Endometrial microvascular endothelial cells (primary cell): ENCODE results near the gene FST. TPM values are rescaled to one million over a fixed set of nuclear protein-coding genes. Genes with fewer than 3 reads are reported as not detected.

Experiments
- in situ Hi-C: cut with HindIII; loops from 2 replicates; pipeline ENCODE4 v1.10.0; 2017; ENCODE audit warnings: low sequenced_read_pairs, low pct_unique_long_range_greater_than_20kb; ENCODE audit errors: inconsistent ontology term
- total RNA-seq: library from RNA; depleted of rRNA; stranded (reverse); fragments of >200 nt; gene quantifications from one replicate; pipeline ENCODE4 v1.2.3, GENCODE V29; 2015; ENCODE audit errors: inconsistent ontology term

The FST gene
- total RNA-seq, 1 donor from 2014 or later, result 51.8 TPM

DNA sequence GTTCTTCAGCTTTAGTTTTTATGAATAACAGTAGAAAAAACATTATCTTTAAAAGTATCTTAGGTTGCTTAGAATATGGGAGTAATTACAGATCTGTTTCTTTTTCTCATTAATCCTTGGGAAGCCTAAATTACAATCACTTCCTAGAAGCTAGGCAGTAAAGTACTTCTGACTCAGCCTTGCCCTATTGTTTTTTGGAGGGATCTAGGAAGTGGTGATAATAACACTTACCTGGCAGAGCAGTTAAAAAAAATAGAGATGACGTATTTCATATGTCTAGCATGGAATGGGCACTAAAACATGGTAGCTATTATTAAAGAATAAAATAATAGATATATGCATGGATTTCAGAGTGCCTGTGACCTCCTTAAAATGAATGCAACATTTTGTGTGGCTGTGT is 8.2 kb upstream of the FST start:
- in situ Hi-C loops, result no loop called here

DNA sequence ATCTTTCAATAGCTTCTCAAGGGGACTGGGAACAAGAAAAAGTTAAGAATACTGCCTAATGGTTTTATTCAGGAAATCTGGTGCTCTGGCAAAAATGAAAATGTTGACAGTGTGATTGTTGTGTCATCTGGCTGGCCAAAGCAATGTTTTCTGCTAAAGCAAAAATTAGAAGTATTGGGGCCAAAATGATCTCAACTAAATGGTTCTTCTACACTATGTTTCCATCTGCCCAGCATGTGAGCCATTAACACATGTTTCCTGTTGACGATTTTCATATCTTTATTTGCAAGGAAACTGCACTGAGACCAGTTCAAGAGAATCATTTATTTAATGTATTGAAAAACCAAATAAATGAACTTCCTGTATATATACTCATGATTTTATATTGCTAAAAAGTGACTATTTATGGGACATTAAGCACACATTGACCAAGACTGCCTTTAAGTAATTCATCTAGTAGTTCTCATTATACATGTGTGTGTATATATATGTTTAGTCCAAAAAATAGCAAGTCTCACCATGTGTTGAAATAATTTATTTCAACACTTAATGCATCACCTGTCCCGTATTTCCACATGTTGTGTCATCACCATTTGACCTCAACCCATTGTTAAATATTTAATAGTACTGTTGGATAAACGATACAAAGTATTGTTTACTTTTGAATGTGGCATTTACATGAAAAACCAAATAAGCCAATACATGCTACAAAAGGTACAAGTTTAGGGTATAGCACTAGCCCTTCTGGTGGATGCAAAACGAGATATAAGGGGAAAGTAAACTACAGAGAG is 7.5 kb upstream of the FST start:
- in situ Hi-C loops, result no loop called here

DNA sequence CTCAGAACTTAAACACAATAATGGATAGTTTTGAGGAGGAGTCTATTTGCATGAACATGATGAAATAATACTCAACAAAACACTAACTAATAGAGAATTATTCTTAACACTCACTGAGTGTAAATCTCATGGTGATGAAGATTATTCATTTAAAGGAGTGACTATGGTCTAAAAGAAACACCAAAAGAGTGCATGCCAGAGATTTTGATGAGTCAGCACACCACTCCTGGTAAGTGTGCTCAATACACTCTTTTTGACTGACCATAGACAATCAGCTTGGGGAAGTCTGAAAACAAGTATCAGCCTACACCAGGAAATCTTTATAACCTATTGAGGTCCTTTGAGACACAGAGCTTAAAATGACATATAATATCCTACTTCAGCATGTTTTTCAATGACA is 6.8 kb upstream of the FST start:
- in situ Hi-C loops, result no loop called here

DNA sequence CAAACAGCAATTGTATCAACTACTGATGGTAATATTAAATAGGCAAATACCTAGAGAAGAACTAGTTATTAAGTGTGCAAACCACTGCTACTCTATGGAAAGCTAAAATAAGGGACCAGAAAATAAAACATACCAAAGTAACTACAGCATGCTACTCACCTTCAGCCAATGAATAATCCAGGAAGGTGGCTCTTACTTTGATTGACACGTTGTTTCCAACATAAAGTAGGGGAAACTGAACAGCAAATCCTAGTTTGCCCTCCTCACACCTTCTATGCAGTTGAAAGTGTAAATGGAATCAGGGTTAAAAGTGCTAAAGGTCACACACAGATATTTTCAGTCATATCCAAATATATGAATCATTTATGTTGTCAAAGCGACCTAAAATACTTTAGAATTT is 5.1 kb upstream of the FST start:
- in situ Hi-C loops, result no loop called here

DNA sequence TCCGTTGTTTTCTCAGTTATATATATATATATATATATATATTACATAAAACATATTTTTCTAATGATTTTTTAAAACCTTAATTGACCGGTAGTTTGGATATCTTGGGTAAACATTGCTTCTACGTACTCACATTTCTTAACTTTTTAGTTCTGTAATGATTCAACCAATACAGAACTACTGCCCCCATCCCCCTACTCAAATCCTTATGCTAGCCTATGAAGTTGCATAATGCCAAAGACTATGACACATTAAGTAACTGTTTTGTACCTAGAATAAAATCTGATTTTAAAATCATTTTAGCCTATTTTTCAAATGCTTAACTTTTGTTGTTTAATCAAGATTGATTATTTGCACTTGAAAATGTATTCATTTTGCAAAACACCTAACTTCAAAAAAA is 4.4 kb upstream of the FST start:
- in situ Hi-C loops, result no loop called here

DNA sequence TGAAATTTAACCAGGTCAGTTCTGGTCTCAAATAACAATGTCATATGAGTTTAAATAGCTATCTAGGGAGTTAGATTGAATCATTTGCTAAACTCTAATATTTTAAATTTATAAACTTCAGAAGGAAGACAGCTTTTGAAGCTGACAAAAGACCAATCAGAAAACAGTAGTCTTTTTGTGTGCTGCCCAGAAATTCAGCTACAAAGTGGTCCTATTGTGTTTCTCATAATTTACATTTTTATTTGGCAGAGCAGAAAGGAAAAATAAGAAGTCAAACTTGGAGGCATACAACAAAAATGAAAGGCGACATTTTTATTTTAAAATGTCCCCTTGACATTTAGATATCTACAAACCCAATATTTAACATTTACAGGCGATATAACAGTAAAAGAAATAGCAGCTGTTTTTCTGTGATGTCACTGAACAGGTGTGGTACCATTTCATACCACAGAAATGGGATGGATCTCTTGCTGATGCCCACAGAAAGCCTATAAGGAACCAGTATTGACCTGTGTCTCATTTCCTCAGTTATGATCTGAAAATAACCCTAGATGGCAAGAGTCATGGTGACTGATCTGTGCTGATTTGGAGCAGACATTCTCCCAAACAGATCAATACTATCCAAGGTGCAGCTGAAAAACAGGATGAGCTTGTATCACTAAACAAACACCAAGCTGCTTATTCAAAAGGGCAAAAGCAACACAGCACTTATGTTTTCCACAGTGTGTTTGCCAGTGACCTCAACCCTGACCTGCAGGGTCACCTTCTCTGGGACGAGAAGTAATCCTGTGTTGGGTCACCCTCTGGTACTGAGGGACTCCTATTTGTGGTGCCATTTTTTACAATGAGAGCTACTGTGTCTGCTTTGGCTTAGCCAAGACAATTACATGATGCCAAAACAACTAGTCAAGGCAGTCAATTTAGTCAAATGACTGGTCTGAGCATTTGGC is 3.6 kb upstream of the FST start:
- in situ Hi-C loops, result no loop called here

DNA sequence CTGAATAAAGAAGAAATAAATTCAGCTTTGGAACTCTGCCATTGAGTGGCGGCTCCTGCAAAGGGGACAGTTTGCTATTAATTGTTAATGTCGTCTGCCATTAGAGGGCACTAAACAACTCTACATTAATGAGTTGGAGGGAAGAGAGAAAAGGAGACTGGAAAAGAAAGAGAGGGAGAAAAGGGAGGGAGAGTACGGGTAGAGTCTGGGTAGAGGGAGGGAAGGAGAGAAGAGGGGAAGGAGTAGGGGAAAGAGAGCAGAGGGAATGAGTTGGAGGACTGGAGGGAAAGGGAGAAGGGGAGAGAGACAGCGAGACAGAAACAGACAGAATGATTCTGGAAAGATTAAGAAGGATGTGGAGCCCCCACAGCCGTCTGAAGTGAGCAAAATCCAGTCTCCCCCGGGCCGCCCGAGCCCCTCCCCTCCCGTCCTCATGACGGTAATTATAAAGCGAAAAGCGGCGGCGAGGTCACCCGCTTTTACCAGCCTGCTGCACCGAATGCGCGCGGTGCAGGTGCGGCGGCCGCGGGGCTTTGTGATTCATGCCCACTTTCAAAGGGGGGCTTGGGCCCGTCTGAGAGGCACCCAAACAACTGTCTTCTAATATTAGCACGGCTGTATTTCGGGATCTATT is 1.9 kb upstream of the FST start:
- in situ Hi-C loops, result no loop called here

DNA sequence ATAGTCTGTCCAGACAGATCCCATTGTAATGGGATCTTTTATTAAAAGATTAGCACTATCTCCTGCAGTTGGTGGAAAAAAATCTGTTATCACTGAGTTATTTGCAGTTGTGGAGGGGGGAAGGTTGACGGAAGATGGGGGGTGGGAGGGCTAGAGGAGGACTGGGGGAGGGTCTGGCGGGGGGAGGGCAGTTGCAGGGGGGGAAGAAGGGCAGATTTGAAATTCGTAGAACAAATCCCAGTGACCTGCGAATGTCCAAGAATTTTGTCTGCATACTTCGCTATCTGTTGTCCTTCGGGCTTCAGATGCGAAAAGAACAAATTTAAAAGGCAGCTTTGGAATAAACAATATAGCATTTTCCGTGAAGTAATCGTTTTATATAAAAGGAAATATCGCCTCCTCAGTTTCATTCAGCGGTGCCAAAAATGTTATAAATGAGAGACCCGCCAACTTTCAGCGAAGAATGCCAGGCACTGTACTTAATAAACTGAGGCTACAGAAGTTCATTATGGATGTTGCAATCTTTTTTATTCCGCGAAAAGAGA is 1.3 kb upstream of the FST start:
- in situ Hi-C loops, result no loop called here

DNA sequence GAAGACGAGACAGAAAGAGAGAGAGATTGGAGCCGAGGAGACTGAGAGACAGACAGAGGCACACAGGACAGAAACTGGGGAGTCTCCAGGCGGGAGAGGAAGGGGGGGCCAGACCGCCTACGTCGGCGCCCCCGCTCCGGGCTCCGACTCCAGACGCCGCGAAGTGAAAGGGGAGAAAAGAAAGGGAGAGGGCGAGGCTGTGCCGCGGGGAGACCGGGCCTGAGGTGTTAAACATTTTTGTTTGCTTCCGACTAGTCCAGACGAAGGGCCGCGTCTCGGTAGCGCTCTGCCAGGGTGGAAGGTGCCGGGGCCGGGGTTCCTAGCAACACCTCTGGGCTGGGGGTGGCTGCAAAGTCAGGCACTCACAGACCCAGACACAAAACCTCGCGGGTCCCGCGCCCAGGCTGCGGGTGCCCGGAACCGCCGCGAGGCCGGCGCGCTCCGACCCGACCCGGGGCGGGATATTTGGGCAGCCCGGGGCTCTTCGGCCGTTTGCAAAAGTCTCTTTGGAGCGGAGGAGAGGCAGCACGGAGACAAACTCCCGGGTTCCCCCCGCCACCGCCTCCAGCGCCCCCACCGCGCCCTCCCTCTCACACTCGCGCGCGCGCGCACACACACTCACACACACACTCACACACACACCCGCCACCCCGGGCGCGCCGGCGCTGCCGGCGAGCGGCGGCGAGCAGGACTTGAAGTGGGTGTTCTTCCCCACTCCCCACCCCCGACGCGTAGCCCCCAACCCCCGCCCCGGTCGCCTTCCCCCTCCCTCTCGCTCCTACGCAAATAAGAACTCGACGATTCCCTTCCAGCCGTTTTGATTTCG is 626 bp upstream of the FST start:
- in situ Hi-C loops, result no loop called here

DNA sequence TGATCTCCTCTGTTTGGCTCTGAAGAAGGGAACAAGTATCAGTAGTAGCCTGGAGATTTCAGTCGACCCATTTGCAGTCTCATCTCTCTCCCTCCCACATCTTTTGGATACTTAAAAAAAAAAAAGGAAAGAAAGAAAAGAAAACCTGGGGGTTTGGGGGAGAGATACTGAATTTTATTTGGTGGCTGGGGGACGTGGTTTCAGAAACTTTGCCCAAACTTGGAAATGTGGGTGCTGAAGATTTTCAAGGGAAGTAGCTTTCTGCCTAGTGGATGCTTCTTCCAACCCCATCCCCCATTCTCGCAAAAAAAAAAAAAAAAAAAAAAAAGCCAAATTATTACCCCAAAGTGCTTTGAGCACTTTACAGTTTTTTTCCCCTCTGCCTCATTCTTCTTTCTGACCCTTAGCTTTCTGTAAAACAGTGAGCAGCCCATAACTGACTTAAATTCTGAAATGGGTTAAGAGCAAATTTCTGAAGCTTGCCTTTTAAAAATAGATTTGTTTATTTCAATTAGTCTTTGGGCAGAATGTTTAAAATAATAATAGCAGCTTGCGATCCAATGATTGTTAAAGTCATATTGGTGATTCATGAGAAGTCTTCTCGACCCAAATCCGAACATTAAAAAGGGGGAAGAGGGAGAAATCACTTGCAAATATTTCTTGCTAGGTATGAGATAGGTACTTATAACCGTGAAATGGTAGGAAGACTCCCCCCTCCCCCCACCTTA is 894 bp downstream of the FST start:
- in situ Hi-C loops, result no loop called here

DNA sequence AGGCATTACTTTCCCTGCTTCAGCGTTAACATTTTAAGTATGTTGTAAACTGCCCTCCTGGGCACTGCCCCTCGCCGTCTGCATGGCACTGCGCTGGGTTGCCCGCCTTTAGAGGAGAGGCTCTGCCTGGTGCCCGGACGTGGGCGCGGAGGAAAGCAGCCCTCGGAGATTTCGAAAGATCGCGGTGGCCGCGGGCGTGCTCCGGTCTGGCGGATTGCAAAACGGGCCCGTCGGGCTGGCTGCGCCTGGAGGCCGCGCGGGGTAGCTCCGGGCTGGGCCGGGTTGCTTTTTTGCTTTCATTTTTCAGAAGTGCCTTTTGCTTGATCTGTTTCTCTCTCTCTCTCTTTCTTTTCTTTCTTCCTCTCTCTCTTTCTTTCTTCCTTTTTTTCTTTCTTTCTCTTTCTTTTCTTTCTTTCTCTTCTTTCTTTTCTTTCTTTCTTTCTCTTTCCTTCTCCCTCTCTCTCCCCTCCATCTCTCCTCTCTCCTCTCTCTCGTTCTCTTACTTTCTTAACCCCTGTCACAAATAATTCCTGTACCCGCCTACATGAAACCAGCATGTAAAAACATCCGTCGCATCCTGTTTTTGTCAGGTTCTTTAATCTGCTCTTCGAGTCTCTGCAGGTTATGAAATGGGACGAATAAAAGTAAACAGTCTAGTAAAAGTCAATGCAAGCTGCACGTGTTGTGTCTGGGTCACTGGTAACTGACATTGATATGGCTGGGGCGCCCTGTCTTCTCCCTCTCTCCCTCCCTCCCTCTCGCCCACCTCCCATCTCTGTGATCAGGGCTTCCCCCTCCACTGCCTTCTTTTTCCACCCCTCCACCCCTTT is 1.7 kb downstream of the FST start:
- in situ Hi-C loops, result no loop called here

DNA sequence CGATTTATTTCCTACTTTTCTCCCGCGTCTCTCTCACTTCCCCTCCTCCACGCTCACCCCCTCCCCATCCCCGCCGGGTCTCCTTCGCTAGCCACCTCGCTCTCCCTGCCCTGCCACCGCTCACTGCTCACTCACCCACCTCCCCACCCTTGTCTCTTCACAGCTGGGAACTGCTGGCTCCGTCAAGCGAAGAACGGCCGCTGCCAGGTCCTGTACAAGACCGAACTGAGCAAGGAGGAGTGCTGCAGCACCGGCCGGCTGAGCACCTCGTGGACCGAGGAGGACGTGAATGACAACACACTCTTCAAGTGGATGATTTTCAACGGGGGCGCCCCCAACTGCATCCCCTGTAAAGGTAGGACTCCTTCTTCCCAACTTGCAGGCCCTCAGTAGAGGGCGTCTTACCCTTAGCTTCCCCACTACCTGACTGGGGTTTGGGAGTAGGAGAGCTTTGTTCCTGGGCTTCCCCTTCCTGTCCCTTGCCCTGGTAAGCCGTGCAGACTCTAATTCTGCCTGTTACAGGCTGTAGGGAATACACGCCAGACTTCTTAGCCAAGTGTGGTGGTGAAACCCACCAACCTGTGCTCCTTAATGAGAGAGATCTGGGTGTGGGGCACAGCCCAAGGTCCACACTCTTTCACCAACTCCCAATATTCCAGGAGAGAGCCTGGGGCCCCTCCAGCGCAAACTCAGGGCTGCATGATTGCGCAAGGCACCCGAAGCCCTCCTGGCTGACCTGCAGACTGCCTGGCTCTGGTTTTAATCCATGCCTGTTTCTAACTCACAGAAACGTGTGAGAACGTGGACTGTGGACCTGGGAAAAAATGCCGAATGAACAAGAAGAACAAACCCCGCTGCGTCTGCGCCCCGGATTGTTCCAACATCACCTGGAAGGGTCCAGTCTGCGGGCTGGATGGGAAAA is 2.5 kb downstream of the FST start:
- in situ Hi-C loops, result no loop called here

DNA sequence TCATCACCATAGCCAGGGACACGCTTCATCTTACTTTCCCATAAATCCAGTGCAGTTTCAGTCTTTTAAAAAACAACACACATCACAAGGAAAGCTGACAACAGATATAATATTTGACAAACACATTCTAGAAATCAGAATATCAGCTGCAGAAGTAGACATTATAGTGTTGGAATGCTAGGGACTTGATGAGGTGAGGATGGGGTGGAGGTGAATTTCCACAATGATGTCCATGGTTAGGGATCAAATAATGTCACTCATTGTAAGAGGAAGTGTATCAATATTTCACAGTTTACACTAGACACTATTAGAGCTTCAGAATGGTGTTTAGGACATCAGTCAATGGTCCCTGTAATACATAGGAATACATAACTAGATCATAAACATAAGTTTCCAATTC is 7.0 kb downstream of the FST start:
- in situ Hi-C loops, result no loop called here

DNA sequence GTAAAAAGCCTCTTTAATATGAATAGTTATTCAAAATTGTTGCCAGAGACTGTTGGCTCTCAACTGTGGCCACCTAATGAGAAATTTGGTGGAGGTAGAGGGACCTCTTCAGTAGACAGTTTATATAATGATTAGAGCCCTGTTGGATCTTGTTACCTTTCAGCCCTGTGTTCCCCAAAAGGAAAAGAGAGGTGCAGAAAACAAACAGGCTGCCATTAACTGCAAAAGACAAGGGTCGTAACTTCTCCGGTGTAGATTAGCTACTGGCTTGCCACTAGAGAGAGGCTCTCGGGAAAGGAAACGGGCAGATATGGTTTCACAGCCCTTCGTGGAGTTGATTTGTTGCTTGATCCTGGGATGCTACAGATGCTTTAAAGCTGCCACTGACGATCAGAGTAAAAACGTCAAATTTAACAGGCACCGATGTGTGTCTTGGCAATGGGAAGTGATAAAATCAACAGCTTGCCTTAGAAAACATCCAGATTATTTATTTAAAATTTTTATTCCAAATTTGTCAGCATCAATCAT is 7.8 kb downstream of the FST start:
- in situ Hi-C loops, result no loop called here

DNA sequence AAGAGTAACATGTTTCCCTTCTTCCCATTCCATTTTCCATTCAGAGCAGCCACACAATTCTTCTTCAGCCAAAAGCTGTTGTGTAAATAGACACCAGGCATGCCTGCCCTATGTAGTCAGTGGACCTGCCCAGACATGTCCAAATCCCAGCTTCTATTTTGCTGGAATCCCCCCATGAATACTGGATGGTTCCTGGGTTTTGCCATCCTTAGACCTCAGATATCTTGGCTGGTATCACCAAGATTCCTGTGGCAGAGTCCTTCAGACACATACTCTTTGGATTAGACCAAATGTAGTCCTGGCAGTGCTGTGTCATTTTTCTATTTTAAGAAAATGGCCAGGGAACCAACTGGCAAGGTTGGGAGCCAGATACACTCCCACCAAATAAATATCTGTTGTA is 10.3 kb downstream of the FST start:
- in situ Hi-C loops, result no loop called here

DNA sequence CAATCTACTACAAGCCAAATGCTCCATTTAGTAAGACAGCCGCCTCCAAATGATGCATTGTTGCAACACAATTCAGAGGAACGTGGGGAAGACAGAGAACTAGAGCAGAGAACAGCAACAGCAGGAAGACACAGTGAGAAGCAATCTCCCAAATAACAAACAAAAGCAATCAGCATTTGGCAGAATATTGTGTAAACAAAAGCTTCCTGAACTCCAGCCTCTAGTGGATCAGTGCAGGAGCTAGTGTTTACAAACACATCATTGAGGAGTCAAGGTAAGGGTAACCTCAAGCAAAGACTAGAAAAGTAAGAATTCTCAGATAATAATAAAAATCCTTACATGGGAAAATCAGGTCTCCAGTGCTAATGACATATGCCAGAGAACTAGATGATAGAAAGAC is 20.6 kb downstream of the FST start:
- in situ Hi-C loops, result no loop called here
